Measurements from ENCODE around the gene TTI1.
"Not testable (repeated sequence)": the region's sequence is repeated elsewhere in the genome, so short reads cannot be mapped to it uniquely, and the experiment has no call there.

The TTI1 gene

DNA sequence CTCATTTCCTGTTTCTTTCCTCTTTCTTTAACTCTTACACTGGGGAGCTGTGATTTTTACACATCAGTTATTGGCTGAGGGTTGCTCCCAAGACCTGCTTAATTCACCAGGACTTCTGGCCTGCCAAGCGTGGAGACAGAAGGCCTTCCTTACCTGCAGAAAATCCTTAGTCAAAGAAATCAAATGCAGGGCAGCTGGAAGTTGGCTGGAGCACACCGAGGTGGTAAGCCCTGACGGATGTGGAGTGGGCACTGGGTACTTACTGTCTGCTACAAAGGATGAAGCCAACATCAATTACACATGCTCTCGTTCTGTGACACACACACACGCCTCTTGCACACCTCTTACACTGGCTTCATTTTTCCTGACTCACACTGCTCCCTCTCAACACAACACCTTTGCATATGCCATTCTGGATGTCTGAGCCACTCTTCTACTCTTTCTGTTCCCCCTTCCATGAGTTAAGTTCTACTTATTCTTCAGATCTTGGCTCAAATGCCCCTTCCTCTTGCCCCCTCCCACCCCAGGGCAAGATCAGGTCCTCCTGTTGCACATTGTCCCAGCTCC is 61.6 kb downstream of the TTI1 start:
- no peak overlapping the region for H3K4me3 ChIP-seq (replicated peaks; ENCODE audit: low read depth, low read length)
- no peak for DNase-seq (ENCODE audit: extremely low read depth, low read depth)
- TF ChIP-seq, protein P1, sequence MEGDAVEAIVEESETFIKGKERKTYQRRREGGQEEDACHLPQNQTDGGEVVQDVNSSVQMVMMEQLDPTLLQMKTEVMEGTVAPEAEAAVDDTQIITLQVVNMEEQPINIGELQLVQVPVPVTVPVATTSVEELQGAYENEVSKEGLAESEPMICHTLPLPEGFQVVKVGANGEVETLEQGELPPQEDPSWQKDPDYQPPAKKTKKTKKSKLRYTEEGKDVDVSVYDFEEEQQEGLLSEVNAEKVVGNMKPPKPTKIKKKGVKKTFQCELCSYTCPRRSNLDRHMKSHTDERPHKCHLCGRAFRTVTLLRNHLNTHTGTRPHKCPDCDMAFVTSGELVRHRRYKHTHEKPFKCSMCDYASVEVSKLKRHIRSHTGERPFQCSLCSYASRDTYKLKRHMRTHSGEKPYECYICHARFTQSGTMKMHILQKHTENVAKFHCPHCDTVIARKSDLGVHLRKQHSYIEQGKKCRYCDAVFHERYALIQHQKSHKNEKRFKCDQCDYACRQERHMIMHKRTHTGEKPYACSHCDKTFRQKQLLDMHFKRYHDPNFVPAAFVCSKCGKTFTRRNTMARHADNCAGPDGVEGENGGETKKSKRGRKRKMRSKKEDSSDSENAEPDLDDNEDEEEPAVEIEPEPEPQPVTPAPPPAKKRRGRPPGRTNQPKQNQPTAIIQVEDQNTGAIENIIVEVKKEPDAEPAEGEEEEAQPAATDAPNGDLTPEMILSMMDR (IDR thresholded peaks at IDR 0.05; ENCODE audit: low read depth, low read length, missing control alignments) = no peak

DNA sequence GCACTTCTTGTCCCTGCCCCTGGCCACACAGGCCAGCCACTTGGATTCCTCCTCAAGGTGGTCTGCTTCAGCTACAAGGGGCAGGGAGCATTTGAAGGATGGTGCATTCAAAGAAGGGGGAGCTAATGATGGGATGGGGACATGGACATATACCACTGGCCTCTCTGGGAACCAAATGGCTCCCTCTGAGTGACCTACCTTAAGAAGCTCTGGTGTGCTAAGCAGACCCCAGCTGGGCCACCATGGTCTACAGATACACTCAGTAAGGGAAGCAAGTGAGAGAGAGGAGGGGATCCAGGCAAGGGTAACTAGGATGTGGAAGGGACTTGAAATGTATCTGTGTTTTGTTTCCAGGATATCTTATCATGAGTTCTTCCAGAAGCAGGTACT is 62.4 kb downstream of the TTI1 start:
- TF ChIP-seq, protein P1 (IDR thresholded peaks at IDR 0.05; ENCODE audit: low read depth, low read length, missing control alignments) = no peak
- no peak overlapping the region for H3K4me3 ChIP-seq (replicated peaks; ENCODE audit: low read depth, low read length)
- DNase-seq (ENCODE audit: extremely low read depth, low read depth) = no peak

DNA sequence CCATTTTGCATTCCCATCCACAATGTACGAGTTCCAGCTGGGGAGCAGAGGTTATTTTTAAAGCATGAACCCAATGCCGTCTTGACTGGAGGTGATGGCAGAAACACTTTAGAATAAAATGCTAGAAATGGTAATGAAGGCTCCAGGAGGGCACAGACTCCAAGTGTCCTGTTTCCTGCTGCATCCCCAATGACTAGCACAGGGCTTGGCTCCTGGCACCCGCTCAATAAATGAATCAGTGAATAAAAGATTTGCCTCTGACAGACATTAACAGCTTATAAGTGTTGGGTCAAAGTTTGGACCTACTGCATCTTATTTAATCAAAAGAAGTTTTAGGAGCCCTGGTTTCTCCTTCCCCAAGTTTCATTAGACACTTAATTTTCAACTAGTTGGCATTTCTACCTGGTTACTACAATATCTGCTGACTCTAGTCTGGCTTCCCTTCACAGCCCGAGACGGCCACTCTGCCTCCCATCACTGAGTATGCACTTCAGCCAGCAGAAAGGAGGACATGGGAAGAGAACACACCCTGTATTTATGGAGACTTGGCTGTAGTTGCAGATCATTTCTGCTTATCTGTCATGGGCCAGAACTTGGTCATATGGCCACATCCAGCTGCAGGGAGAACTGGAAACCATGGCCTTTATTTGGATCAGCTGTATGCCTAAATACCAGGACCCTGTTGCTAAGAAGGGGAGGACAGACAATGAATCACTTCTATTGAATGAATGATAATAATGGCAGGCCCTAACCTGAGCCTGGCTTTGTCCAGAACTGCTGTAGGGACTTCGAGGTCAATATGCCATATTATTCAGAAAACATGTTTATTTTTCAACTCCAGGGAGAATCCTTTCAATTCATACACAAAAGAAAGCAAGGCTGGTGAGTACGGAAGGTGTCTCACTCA is 63.1 kb downstream of the TTI1 start:
- no peak for DNase-seq (ENCODE audit: extremely low read depth, low read depth)
- H3K4me3 ChIP-seq (replicated peaks; ENCODE audit: low read depth, low read length) = no peak overlapping the region
- TF ChIP-seq, protein P1 (IDR thresholded peaks at IDR 0.05; ENCODE audit: low read depth, low read length, missing control alignments) = no peak

DNA sequence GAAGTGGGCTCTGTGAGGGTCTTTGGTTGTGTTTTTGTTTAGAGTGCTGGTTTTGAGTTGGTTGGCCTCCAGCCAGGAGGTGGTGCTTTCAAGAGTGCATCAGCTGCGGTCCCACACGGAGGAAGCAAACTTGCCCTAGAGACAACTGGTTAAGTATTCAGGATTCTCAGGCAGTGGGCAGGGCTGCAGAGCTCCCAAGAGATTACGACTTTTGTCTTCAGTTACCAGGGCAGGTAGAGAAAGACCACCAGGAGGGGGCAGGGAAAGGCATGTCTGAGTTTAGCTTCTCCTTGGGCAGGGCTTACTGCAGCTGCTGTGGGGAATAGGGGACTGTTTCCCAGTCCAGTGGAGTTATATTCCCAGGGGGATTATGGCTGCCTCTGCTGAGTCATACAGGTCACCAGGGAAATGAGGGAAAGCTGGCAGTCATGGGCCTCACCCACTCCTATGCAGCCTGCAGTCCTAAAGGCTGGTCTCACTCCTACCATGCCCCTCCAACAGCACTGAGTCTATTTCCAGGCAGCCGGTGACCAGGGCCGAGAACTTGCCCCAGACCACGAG is 64.3 kb downstream of the TTI1 start:
- no peak for DNase-seq (ENCODE audit: extremely low read depth, low read depth)
- no peak overlapping the region for H3K4me3 ChIP-seq (replicated peaks; ENCODE audit: low read depth, low read length)
- TF ChIP-seq, protein P1 (IDR thresholded peaks at IDR 0.05; ENCODE audit: low read depth, low read length, missing control alignments) = no peak

DNA sequence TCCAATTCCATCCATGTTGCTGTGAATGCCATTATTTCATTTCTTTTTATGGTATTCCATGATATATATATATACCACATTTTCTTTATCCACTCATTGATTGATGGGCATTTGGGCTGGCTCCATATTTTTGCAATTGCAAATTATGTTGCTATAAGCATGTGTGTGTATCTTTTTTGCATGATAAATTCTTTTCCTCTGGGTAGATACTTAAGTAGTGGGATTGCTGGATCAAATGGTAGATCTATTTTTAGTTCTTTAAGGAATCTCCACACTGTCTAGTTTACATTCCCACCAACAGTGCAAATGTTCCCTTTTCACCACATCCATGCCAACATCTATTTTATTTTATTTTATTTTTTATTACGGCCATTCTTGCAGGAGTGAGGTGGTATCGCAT is 69.8 kb downstream of the TTI1 start:
- DNase-seq (ENCODE audit: extremely low read depth, low read depth); H3K4me3 ChIP-seq (replicated peaks; ENCODE audit: low read depth, low read length): not testable (repeated sequence)

DNA sequence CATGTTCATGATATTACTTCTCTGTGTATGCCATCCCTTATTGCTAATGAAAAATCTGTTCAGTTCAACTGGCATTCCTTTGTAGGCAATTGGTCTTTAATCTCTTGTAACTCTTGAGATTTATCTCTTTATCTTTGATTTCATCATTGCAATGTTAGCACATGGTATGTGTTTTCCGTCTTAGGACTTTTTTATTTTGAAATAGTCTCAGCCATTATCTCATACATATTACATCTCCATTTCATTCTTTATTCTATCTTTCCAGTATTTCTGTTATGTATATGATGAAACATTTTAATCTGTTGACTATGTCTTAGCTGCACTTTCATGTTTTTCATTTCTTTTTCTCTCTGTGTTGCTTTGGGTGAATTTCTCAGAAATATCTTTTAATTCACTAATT is 72.2 kb downstream of the TTI1 start:
- no peak for DNase-seq (ENCODE audit: extremely low read depth, low read depth)
- H3K4me3 ChIP-seq (replicated peaks; ENCODE audit: low read depth, low read length) = no peak overlapping the region
- TF ChIP-seq, protein P1 (IDR thresholded peaks at IDR 0.05; ENCODE audit: low read depth, low read length, missing control alignments) = no peak

DNA sequence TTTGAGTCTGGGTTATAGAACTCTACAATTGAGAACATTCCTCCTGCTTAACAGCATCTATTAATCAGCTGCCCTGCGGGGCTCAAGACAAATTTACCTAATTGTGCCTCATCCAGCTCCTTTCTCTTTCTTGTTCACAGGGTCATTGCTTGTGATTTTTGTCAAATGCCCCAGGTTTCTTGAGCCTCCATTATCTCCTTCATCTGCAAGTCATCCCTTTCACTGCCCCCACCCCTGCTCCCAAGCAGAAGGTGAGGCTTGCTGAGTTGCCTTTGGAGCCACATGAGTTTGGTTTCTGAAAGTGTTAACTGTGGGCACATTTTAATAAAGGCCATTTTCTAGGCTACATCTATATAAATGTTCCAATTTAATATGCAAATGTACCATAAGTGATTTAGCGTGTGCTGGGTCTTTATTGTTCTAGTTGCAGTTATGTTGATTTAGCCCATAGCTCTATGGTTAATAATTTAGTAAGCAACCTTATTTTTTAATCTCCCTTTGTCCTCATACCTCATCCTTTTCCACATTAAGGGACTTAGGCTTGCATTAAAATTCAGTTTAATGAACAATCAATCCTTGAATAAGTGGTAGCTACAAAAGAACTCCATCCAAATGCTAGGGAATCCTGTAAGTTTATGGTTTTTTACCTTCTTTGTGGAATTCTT is 74.3 kb downstream of the TTI1 start:
- DNase-seq (ENCODE audit: extremely low read depth, low read depth) = no peak
- H3K4me3 ChIP-seq (replicated peaks; ENCODE audit: low read depth, low read length) = no peak overlapping the region
- TF ChIP-seq, protein P1 (IDR thresholded peaks at IDR 0.05; ENCODE audit: low read depth, low read length, missing control alignments) = no peak
